Choroid plexus epithelial cell (primary cell): ENCODE results near the gene TLR8.

ENCODE experiments used
- DNase-seq: peaks from one replicate; pipeline ENCODE4 v3.0.0-alpha.2; 2010; ENCODE audit warnings: low read depth
- H3K4me3 ChIP-seq: 2 replicates; pipeline ENCODE4 v1.5.1; 2011; ENCODE audit warnings: low read depth, mild to moderate bottlenecking, control low read depth, low read length, moderate library complexity
- TF ChIP-seq, protein P1 (sequence below): conservative IDR thresholded peaks from 2 replicates; pipeline ENCODE4 v1.5.1; 2011; ENCODE audit warnings: low read depth, mild to moderate bottlenecking, control low read depth, inconsistent platforms, low read length, moderate library complexity

TLR8 gene

DNA sequence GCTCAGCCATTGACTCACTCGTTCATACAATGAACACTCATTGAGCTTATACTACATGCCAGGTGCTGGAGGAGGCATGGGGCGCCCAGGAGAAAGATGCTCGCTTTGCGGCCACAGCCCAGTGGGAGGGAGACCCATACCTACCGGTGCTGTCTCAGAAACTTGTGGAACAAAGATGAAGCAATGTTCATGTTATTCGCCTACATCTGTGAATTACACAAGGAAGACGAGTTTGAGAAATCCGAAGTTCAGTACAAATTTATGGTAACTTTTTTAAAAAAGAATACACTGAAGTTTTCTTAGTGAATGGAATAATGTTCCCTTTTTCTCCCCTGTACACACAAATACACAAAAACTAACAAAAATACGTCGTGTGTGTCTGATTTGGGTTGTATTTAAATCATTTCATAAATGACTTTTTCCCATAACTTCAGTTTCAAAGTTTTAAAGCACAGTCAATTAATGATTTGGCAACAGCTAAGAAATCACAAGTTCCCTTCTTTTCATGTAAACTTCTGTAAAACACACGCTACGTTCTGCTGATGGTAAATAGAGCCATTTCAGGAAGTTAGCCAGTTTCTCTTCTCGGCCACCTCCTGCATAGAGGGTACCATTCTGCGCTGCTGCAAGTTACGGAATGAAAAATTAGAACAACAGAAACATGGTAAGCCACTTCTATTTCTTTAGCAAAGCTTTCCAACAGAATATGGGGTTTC lies at the start of gene TLR8:
TLR8 (plus strand) TSS at position 575 of the 716 bp plus-strand sequence; CDS start at position 662, 87 bp downstream.
- no peak for DNase-seq
- no peak within 1 kb of the TSS for H3K4me3 ChIP-seq
- TF ChIP-seq, protein P1, sequence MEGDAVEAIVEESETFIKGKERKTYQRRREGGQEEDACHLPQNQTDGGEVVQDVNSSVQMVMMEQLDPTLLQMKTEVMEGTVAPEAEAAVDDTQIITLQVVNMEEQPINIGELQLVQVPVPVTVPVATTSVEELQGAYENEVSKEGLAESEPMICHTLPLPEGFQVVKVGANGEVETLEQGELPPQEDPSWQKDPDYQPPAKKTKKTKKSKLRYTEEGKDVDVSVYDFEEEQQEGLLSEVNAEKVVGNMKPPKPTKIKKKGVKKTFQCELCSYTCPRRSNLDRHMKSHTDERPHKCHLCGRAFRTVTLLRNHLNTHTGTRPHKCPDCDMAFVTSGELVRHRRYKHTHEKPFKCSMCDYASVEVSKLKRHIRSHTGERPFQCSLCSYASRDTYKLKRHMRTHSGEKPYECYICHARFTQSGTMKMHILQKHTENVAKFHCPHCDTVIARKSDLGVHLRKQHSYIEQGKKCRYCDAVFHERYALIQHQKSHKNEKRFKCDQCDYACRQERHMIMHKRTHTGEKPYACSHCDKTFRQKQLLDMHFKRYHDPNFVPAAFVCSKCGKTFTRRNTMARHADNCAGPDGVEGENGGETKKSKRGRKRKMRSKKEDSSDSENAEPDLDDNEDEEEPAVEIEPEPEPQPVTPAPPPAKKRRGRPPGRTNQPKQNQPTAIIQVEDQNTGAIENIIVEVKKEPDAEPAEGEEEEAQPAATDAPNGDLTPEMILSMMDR: no peak

DNA sequence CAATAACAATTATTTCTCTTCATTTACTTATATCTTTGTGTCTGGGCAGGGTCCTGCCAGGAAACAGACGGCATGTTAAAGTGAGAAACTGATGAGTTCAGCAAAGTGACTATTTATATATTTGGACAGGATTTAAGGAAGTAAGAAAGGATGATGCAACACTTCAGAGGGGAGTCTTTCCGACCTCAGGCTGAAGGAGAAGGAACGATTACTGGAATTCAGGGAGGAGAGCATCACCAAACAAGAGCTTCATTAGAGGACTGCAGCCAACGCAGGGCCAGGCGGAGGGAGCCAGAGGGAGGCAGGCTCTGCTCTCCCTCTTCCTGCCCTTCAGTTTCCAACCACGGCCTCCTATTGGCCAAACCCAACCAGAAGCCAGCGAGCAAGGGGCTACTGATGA lies 41.1 kb upstream of the TLR8 start:
- H3K4me3 ChIP-seq: no peak overlapping the region
- TF ChIP-seq, protein P1: no peak
- no peak for DNase-seq

DNA sequence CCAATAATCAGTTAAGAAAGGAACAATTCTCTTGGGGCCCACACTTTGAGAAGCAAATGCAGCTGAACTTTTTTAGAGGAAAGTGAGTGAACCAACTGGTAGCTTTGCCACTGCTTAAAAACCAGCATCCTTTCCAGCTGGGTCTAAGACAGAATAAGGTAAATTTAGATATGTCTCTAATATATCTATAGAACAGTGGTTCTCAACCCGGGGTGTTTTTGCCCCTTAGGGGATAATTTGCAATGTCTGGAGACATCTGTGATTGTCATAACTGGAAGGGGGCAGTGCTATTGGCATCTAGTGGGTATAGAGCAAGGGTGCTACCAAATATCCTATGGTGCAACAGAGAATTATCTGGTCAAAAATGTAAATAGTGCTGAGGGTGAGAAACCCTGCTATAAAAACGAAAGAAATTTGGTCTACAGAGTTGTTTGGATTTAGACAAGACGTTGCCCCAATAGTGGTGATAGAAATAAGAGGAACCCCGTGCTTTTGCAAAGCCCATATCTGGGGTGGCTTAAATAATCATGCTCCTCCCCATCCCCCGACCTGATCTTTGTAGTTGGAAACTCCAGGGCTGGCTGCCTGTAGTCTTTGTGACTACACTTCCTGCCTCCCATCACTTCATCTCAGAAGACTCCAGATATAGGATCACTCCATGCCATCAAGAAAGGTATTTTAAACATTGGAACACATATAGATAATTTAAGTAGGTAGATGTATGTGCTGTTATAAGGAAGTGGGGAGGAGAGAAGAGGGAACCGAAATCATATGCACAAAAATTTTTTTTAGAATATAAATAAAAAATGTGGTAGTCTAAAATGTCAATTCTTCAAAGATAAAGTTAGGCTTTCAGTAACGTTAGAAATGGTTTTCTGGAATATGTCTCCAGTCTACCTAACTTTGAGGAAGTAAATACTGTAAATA lies 39.7 kb upstream of the TLR8 start, which contains the start of gene TLR7:
TLR7 (plus strand) TSS at position 622 of the 927 bp plus-strand sequence. CDS start 507 bp downstream, outside the sequence.
- DNase-seq: no peak

DNA sequence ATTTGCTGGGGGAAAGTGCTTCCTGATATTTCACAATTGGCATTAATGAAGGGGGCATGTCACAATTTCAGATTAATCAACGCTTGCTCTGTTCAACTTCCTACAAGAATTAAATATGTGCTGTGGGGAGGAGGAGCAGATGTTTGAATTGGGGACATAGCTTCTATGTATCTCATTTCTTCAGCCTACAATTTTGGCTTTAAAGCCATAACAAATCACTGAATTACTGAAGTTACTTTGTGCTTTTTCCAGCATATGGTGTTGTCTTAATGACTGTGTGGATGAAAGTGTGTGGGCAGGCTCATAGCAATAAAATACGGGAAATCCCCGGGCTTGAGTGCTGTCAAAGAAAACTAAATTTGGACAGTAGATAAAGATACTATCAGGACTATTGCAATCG lies 38.7 kb upstream of the TLR8 start:
- no peak for DNase-seq
- TF ChIP-seq, protein P1: no peak
- no peak overlapping the region for H3K4me3 ChIP-seq

More for the DNA sequence above, 39.7 kb upstream of the TLR8 start, which contains the start of gene TLR7:
- TF ChIP-seq, protein P1: no peak
- no peak within 1 kb of the TSS for H3K4me3 ChIP-seq

DNA sequence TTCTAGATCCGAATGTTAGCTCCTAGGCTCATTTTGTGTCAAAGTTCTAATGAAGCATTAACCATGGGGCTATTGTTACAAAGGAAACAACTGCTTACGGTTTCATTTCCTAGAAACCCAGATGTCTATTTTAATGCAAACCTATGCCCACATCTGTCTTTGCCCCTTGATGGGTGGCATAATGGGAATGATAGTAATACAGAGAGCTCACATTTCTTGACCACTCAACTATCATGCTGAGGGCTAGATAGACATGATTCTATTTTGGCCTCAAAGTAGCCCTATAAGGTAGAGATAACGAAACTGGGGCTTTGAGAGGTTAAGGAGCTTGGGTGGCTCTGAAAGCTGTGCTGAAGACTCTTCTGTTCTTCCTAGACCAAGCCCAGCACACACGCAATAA lies 37.7 kb upstream of the TLR8 start:
- TF ChIP-seq, protein P1: no peak
- no peak overlapping the region for H3K4me3 ChIP-seq

DNA sequence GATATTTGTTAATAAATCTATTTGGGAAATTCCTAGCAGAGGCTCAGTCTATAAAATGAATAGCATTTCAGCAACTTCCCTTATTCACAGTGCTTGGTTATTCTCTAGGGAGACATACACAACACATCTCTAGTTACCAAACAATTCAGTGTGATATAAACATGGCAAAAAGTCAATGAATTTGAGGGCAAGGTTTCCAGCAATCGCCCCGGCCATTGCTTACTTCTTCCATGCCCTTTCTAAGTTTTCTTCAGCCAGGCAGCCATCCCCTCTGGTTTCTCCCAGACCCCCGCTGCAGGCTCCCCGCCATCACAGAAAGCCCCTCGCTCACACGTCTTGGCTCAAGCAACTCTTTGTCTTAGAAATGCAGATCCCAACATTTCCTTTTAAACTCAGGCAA lies 35.2 kb upstream of the TLR8 start:
- TF ChIP-seq, protein P1: no peak
- no peak overlapping the region for H3K4me3 ChIP-seq
- no peak for DNase-seq

More for the DNA sequence above, 37.7 kb upstream of the TLR8 start:
- no peak for DNase-seq
